Effector memory CD8-positive, alpha-beta T cell (primary cell): ENCODE measurements around the gene SH3BP5.

Experiments used
- ATAC-seq: fragments of 150-1000 bp; cut with Tn5 transposase; replicated peaks from 2 replicates; pipeline ENCODE4 v1.10.0; 2021; ENCODE audit warnings: mild to moderate bottlenecking, moderate library complexity
- DNase-seq, 3 experiments: peaks; one replicate each; pipeline ENCODE4 v3.0.0; 2021
- H3K27ac Mint-ChIP-seq, 2 donors: one replicate each; pipeline ENCODE4 v1.8.0; 2022; ENCODE audit warnings: mild to moderate bottlenecking in 2 of 2, mixed read lengths in 2 of 2, moderate library complexity in 2 of 2
- H3K27me3 Mint-ChIP-seq, 2 donors: one replicate each; pipeline ENCODE4 v1.8.0; 2022; ENCODE audit warnings: mixed read lengths in 2 of 2
- H3K36me3 Mint-ChIP-seq: one replicate; pipeline ENCODE4 v1.8.0; 2022; ENCODE audit warnings: mild to moderate bottlenecking, moderate library complexity, mixed read lengths; ENCODE audit not compliant: insufficient read depth
- H3K4me1 Mint-ChIP-seq, 2 donors: one replicate each; pipeline ENCODE4 v1.8.0; 2022; ENCODE audit warnings: low read depth in 2 of 2, mixed read lengths in 2 of 2
- H3K4me3 Mint-ChIP-seq, 2 donors: one replicate each; pipeline ENCODE4 v1.8.0; 2022; ENCODE audit warnings: mild to moderate bottlenecking in 2 of 2, mixed read lengths in 2 of 2, moderate library complexity in 2 of 2
- H3K9me3 Mint-ChIP-seq, 2 donors: one replicate each; pipeline ENCODE4 v1.8.0; 2022; ENCODE audit warnings: mixed read lengths in 2 of 2

The SH3BP5 gene

GRCh38 chr3:15215996-15216395 is 116.4 kb downstream of the SH3BP5 start:
- ATAC-seq (no peak), DNase-seq (no peak)
- Mint-ChIP-seq H3K27me3 (no peaks in the 10 kb centered on the region), H3K4me3 (no peak overlapping the region), H3K27ac (no peak overlapping the region), H3K9me3 (no peaks in the 10 kb centered on the region), H3K36me3 (peaks cover 86% of the 10 kb centered on the region), H3K4me1 (peaks cover 10 to 24% of the 10 kb centered on the region in 2 donors)

- Mint-ChIP-seq H3K27ac (peak overlapping the region in 1 of 2 donors; percentile 46), H3K4me1 (peaks cover 11 to 20% of the 10 kb centered on the region in 2 donors), H3K27me3 (no peaks in the 10 kb centered on the region), H3K4me3 (no peak overlapping the region), H3K36me3 (peaks cover 82% of the 10 kb centered on the region), H3K9me3 (no peaks in the 10 kb centered on the region)
- ATAC-seq (no peak), DNase-seq (no peak)
These were observed 117.6 kb downstream of the SH3BP5 start for GRCh38 chr3:15214758-15215157.

- no peak overlapping the region for H3K4me3 Mint-ChIP-seq
- no peak for DNase-seq
- H3K27me3 Mint-ChIP-seq, result no peaks in the 10 kb centered on the region
- no peaks in the 10 kb centered on the region for H3K9me3 Mint-ChIP-seq
- peaks cover 61% of the 10 kb centered on the region for H3K36me3 Mint-ChIP-seq
- H3K4me1 Mint-ChIP-seq, result peaks cover 18 to 30% of the 10 kb centered on the region in 2 donors
- no peak for ATAC-seq
- H3K27ac Mint-ChIP-seq, result no peak overlapping the region
These were observed 120.4 kb downstream of the SH3BP5 start for GRCh38 chr3:15211937-15212336.

GRCh38 chr3:15207836-15208504 is 124.4 kb downstream of the SH3BP5 start:
- H3K27me3 Mint-ChIP-seq, result no peaks in the 10 kb centered on the region
- peak overlapping the region; percentile 84 to 89 for H3K4me3 Mint-ChIP-seq
- ATAC-seq (no peak), DNase-seq (no peak)
- H3K4me1 Mint-ChIP-seq, result peaks cover 23 to 29% of the 10 kb centered on the region in 2 donors
- H3K9me3 Mint-ChIP-seq, result no peaks in the 10 kb centered on the region
- peaks cover 31% of the 10 kb centered on the region for H3K36me3 Mint-ChIP-seq
- H3K27ac Mint-ChIP-seq, result peak overlapping the region; percentile 81 to 92

GRCh38 chr3:15206662-15207576 is 125.5 kb downstream of the SH3BP5 start:
- DNase-seq (peak; percentile 7 to 18 (median 10)), ATAC-seq (no peak)
- H3K27ac Mint-ChIP-seq, result peak overlapping the region; percentile 81 to 92
- H3K4me3 Mint-ChIP-seq, result peak overlapping the region; percentile 84 to 89
- H3K27me3 Mint-ChIP-seq, result no peaks in the 10 kb centered on the region
- H3K9me3 Mint-ChIP-seq, result no peaks in the 10 kb centered on the region
- H3K36me3 Mint-ChIP-seq, result peaks cover 31% of the 10 kb centered on the region
- H3K4me1 Mint-ChIP-seq, result peaks cover 25 to 32% of the 10 kb centered on the region in 2 donors

- H3K9me3 Mint-ChIP-seq, result no peaks in the 10 kb centered on the region
- H3K27me3 Mint-ChIP-seq, result no peaks in the 10 kb centered on the region
- ATAC-seq, result peak; percentile 85
- DNase-seq, result peak; percentile 92 to 96 (median 94)
- H3K27ac Mint-ChIP-seq, result peak within 1 kb of the TSS; percentile 81 to 92
- peaks cover 25 to 32% of the 10 kb centered on the region in 2 donors for H3K4me1 Mint-ChIP-seq
- H3K36me3 Mint-ChIP-seq, result peaks cover 26% of the 10 kb centered on the region
- peak within 1 kb of the TSS; percentile 84 to 89 for H3K4me3 Mint-ChIP-seq
These were observed 126.3 kb downstream of the SH3BP5 start, which contains the start of gene CAPN7 for GRCh38 chr3:15205934-15206661. TSS of gene CAPN7 (plus strand) at chr3:15206246. CDS start at chr3:15206496, 250 bp downstream.

- Mint-ChIP-seq H3K27ac (peak overlapping the region; percentile 81 to 92), H3K9me3 (no peaks in the 10 kb centered on the region), H3K4me1 (peaks cover 22 to 32% of the 10 kb centered on the region in 2 donors), H3K36me3 (peaks cover 21% of the 10 kb centered on the region), H3K4me3 (peak overlapping the region; percentile 84 to 89), H3K27me3 (no peaks in the 10 kb centered on the region)
- ATAC-seq (no peak), DNase-seq (no peak)
These were observed 126.9 kb downstream of the SH3BP5 start for GRCh38 chr3:15205482-15205933.
